Smooth muscle cell (in vitro differentiated cells): ENCODE results near the gene RIPPLY3. TPM values are rescaled to one million over a fixed set of nuclear protein-coding genes. Genes with fewer than 3 reads are reported as not detected.

Experiments
- DNase-seq: peaks from one replicate; lab custom pipeline; 2025; ENCODE audit not compliant: unreplicated experiment; lab: John Stamatoyannopoulos, UW
- H2AFZ ChIP-seq: fragments of 200-600 bp; sonication (generic); 2 replicates; pipeline ENCODE4 v1.6.0; 2016; ENCODE audit warnings: antibody characterized with exemption, low read depth, mild to moderate bottlenecking
- H3F3A ChIP-seq: fragments of 200-600 bp; sonication (generic); 2 replicates; pipeline ENCODE4 v1.6.0; 2017; ENCODE audit warnings: antibody characterized with exemption, low read depth
- H3K27ac ChIP-seq: fragments of 200-600 bp; sonication (generic); 2 replicates; pipeline ENCODE4 v1.5.1; 2016; ENCODE audit warnings: low read depth, mild to moderate bottlenecking
- H3K27me3 ChIP-seq: fragments of 200-600 bp; sonication (generic); 2 replicates; pipeline ENCODE4 v1.6.1; 2016; ENCODE audit warnings: low read depth, mild to moderate bottlenecking
- H3K36me3 ChIP-seq: fragments of 200-600 bp; sonication (generic); 2 replicates; pipeline ENCODE4 v1.5.1; 2016; ENCODE audit warnings: low read depth
- H3K4me1 ChIP-seq: fragments of 200-600 bp; sonication (generic); 2 replicates; pipeline ENCODE4 v1.5.1; 2016; ENCODE audit warnings: low read depth
- H3K4me2 ChIP-seq: fragments of 200-600 bp; sonication (generic); 2 replicates; pipeline ENCODE4 v1.6.0; 2016; ENCODE audit warnings: mild to moderate bottlenecking
- H3K4me3 ChIP-seq: fragments of 200-600 bp; sonication (generic); 2 replicates; pipeline ENCODE4 v1.5.1; 2016; ENCODE audit warnings: mild to moderate bottlenecking
- H3K79me2 ChIP-seq: fragments of 200-600 bp; sonication (generic); 2 replicates; pipeline ENCODE4 v1.6.0; 2016; ENCODE audit warnings: low read depth, mild to moderate bottlenecking
- H3K9ac ChIP-seq: fragments of 200-600 bp; sonication (generic); 2 replicates; pipeline ENCODE4 v1.6.0; 2016; ENCODE audit warnings: low read depth
- H3K9me3 ChIP-seq: fragments of 200-600 bp; sonication (generic); replicated peaks from 2 replicates; pipeline ENCODE4 v1.5.1; 2016; ENCODE audit warnings: low read depth
- H4K20me1 ChIP-seq: fragments of 200-600 bp; sonication (generic); 2 replicates; pipeline ENCODE4 v1.6.0; 2016; ENCODE audit warnings: low read depth
- WGBS: methylation state at CpG from one replicate; pipeline ENCODE4 v1.1.7; 2016; ENCODE audit warnings: low lambda C conversion rate; 5-methylcytosine and 5-hydroxymethylcytosine counted together
- polyA plus RNA-seq: library from polyadenylated mRNA; unstranded; fragments of >200 nt; fragmentation: Nextera tagmentation; extraction: Ambion mirVana; gene quantifications from 2 replicates; pipeline ENCODE4 v1.2.1, GENCODE V29; 2016
- total RNA-seq: library from RNA; depleted of rRNA; stranded (reverse); fragments of >200 nt; gene quantifications from 2 replicates; pipeline ENCODE4 v1.2.3, GENCODE V29; 2014
- TF ChIP-seq, protein P1 (sequence below): fragments of 200-600 bp; sonication (generic); IDR thresholded peaks from 2 replicates; pipeline ENCODE4 v1.5.1; 2017; ENCODE audit warnings: borderline replicate concordance, mild to moderate bottlenecking, antibody characterized with exemption; ENCODE audit not compliant: insufficient read depth, poor library complexity, severe bottlenecking

Gene RIPPLY3
- total and polyA plus RNA-seq, 2 experiments from 2014 or later, result not detected

GRCh38 chr21:37043818-37044217 is 37.3 kb downstream of the RIPPLY3 start:
- Histone ChIP-seq H3K27ac (no peak overlapping the region), H3K4me1 (peaks cover 4% of the 10 kb centered on the region), H3F3A (no peaks in the 10 kb centered on the region), H3K4me3 (no peak overlapping the region), H4K20me1 (no peaks in the 10 kb centered on the region), H3K4me2 (no peak overlapping the region), H3K36me3 (no peaks in the 10 kb centered on the region), H2AFZ (no peak overlapping the region), H3K9me3 (no peaks in the 10 kb centered on the region), H3K79me2 (no peaks in the 10 kb centered on the region), H3K27me3 (no peaks in the 10 kb centered on the region), H3K9ac (no peak overlapping the region)
- WGBS, result 92% methylated on average over 6 of the region's 6 CpGs
- TF ChIP-seq, protein P1, sequence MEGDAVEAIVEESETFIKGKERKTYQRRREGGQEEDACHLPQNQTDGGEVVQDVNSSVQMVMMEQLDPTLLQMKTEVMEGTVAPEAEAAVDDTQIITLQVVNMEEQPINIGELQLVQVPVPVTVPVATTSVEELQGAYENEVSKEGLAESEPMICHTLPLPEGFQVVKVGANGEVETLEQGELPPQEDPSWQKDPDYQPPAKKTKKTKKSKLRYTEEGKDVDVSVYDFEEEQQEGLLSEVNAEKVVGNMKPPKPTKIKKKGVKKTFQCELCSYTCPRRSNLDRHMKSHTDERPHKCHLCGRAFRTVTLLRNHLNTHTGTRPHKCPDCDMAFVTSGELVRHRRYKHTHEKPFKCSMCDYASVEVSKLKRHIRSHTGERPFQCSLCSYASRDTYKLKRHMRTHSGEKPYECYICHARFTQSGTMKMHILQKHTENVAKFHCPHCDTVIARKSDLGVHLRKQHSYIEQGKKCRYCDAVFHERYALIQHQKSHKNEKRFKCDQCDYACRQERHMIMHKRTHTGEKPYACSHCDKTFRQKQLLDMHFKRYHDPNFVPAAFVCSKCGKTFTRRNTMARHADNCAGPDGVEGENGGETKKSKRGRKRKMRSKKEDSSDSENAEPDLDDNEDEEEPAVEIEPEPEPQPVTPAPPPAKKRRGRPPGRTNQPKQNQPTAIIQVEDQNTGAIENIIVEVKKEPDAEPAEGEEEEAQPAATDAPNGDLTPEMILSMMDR, result no peak
- DNase-seq, result no peak

- TF ChIP-seq, protein P1, result no peak
- Histone ChIP-seq H4K20me1 (no peaks in the 10 kb centered on the region), H3F3A (no peaks in the 10 kb centered on the region), H2AFZ (no peak overlapping the region), H3K27me3 (no peaks in the 10 kb centered on the region), H3K9ac (no peak overlapping the region), H3K79me2 (no peaks in the 10 kb centered on the region), H3K9me3 (no peaks in the 10 kb centered on the region), H3K4me1 (peaks cover 4% of the 10 kb centered on the region), H3K4me3 (no peak overlapping the region), H3K27ac (no peak overlapping the region), H3K4me2 (no peak overlapping the region), H3K36me3 (no peaks in the 10 kb centered on the region)
- no peak for DNase-seq
- WGBS, result 100% methylated on average over 3 of the region's 3 CpGs
Observed at GRCh38 chr21:37044643-37045042, 38.1 kb downstream of the RIPPLY3 start.

DNA sequence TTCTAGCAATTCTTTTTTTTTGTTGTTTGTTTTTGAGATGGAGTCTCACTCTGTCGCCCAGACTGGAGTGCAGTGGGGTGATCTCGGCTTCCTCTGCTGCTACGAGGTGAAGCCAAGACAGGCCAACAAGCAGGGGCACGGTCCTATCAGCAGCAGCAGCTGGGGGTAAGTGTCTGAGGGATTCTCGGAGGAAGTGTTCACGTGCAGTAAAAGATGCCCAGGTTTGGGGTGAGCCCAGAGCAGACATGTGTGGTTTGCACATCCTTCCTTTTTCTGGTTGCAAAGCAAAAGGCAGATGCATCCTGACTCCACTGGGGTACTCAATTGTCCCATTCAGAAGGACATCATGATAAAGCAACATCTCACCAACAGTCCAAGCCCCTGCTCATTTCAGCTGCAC is 38.6 kb downstream of the RIPPLY3 start:
- TF ChIP-seq, protein P1, result no peak
- no peaks in the 10 kb centered on the region for H3K9me3 ChIP-seq
- H3K27me3 ChIP-seq, result no peaks in the 10 kb centered on the region
- no peak overlapping the region for H3K4me2 ChIP-seq
- no peak overlapping the region for H2AFZ ChIP-seq
- no peak overlapping the region for H3K27ac ChIP-seq
- no peaks in the 10 kb centered on the region for H3F3A ChIP-seq
- no peaks in the 10 kb centered on the region for H3K36me3 ChIP-seq
- no peak for DNase-seq
- no peak overlapping the region for H3K4me3 ChIP-seq
- 94% methylated on average over 6 of the region's 6 CpGs for WGBS
- no peak overlapping the region for H3K9ac ChIP-seq
- no peaks in the 10 kb centered on the region for H3K79me2 ChIP-seq
- no peaks in the 10 kb centered on the region for H4K20me1 ChIP-seq
- H3K4me1 ChIP-seq, result peaks cover 4% of the 10 kb centered on the region

GRCh38 chr21:37045556-37045955 is 39.1 kb downstream of the RIPPLY3 start:
- H3K79me2 ChIP-seq, result no peaks in the 10 kb centered on the region
- H3F3A ChIP-seq, result no peaks in the 10 kb centered on the region
- H3K36me3 ChIP-seq, result no peaks in the 10 kb centered on the region
- DNase-seq, result no peak
- TF ChIP-seq, protein P1, result no peak
- no peak overlapping the region for H3K4me3 ChIP-seq
- no peaks in the 10 kb centered on the region for H3K27me3 ChIP-seq
- H2AFZ ChIP-seq, result no peak overlapping the region
- no peak overlapping the region for H3K4me2 ChIP-seq
- peaks cover 4% of the 10 kb centered on the region for H3K4me1 ChIP-seq
- H3K9ac ChIP-seq, result no peak overlapping the region
- 70% methylated on average over 6 of the region's 6 CpGs for WGBS
- no peaks in the 10 kb centered on the region for H3K9me3 ChIP-seq
- H4K20me1 ChIP-seq, result no peaks in the 10 kb centered on the region
- H3K27ac ChIP-seq, result no peak overlapping the region
